Left ventricle myocardium superior (tissue), 1 donor: ENCODE data around the gene GOPC. TPM values are rescaled to one million over a fixed set of nuclear protein-coding genes. Genes with fewer than 3 reads are reported as not detected.
A peak's percentile ranks its signal among the peaks of the same experiment; 100 is the strongest.
"Not testable (repeated sequence)": the region's sequence is repeated elsewhere in the genome, so short reads cannot be mapped to it uniquely, and the experiment has no call there.

ENCODE experiments used
- ATAC-seq: fragments of 200-7000 bp; cut with Tn5 transposase; one replicate; pipeline ENCODE4 v1.9.1; 2020; ENCODE audit warnings: mild to moderate bottlenecking, moderate library complexity
- DNase-seq: peaks from one replicate; pipeline ENCODE4 v3.0.0-alpha.2; 2020
- intact Hi-C: fragments of 100-400 bp; cut with micrococcal nuclease; formaldehyde crosslinking; loops from one replicate; pipeline ENCODE4 v1.11.0; 2022
- long read RNA-seq: library from polyadenylated mRNA; unstranded; transcript quantifications from one replicate; pipeline ENCODE4 v2.0.0, GENCODE V29; 2021
- total RNA-seq: library from RNA; stranded (reverse); fragmentation: NEBNext Ultra II Directional; extraction: Animal tissue kit (Norgen Biotek cat#: 25700); gene quantifications from one replicate; pipeline ENCODE4 v1.2.1, GENCODE V29; 2021
- donor health status: DM: no; HTN: yes; CAD: no; lungs with severe emphysema.

GOPC gene
- 19.3 TPM for total RNA-seq
- long read RNA-seq, full-length matches to known transcripts = 26 of 39 reads
- long read RNA-seq, partial matches to known transcripts = 10 of 39 reads
- long read RNA-seq, other reads (novel, unspliced or antisense) = 3 of 39 reads

- DNase-seq (peak; percentile 96), ATAC-seq (peak; percentile 100)
- intact Hi-C loops = no loop called here
Observed at GRCh38 chr6:117602151-117602898, at the start of gene GOPC. Gene GOPC (minus strand): TSS chr6:117602511. CDS start chr6:117602288, 223 bp downstream.

GRCh38 chr6:117651984-117652383 lies 49.7 kb upstream of the GOPC start:
- intact Hi-C loops, DNase-seq, ATAC-seq: not testable (repeated sequence)

GRCh38 chr6:117642976-117643375 lies 40.7 kb upstream of the GOPC start:
- ATAC-seq = no peak
- intact Hi-C loops = no loop called here
- no peak for DNase-seq

- ATAC-seq (no peak), DNase-seq (no peak)
- intact Hi-C loops = no loop called here
Observed at GRCh38 chr6:117637770-117638169, 35.5 kb upstream of the GOPC start.

GRCh38 chr6:117629119-117629660 lies 26.9 kb upstream of the GOPC start:
- DNase-seq = no peak
- intact Hi-C loops = no loop called here
- ATAC-seq = no peak

GRCh38 chr6:117627533-117627932 lies 25.2 kb upstream of the GOPC start:
- no peak for ATAC-seq
- DNase-seq = no peak
- intact Hi-C loops = no loop called here

GRCh38 chr6:117624869-117625481 lies 22.7 kb upstream of the GOPC start:
- DNase-seq (no peak), ATAC-seq (no peak)
- intact Hi-C loops = no loop called here

GRCh38 chr6:117619178-117619577 lies 16.9 kb upstream of the GOPC start:
- intact Hi-C loops = no loop called here
- DNase-seq (no peak), ATAC-seq (no peak)

- DNase-seq = no peak
- ATAC-seq = no peak
- intact Hi-C loops = no loop called here
Observed at GRCh38 chr6:117617210-117618035, 15.1 kb upstream of the GOPC start.

GRCh38 chr6:117616391-117617209 lies 14.3 kb upstream of the GOPC start:
- DNase-seq (no peak), ATAC-seq (no peak)
- intact Hi-C loops = no loop called here

- intact Hi-C loops = no loop called here
- no peak for ATAC-seq
Observed at GRCh38 chr6:117615750-117616390, 13.6 kb upstream of the GOPC start.

GRCh38 chr6:117613920-117614560 lies 11.7 kb upstream of the GOPC start:
- DNase-seq (no peak), ATAC-seq (no peak)
- intact Hi-C loops = no loop called here

More at GRCh38 chr6:117615750-117616390, 13.6 kb upstream of the GOPC start:
- no peak for DNase-seq

GRCh38 chr6:117607511-117607910 lies 5.2 kb upstream of the GOPC start:
- DNase-seq (no peak), ATAC-seq (no peak)
- intact Hi-C loops = no loop called here

GRCh38 chr6:117605169-117605826 lies 3.0 kb upstream of the GOPC start:
- DNase-seq = no peak
- no peak for ATAC-seq
- intact Hi-C loops = loop anchor here (2.0 kb wide), 1 partner anchor 258 kb away; no protein-coding TSS in a partner anchor

GRCh38 chr6:117603821-117604220 lies 1.5 kb upstream of the GOPC start:
- DNase-seq (no peak), ATAC-seq (no peak)
- intact Hi-C loops = loop anchor here (2.0 kb wide), 1 partner anchor 257 kb away; no protein-coding TSS in a partner anchor

- DNase-seq = no peak
- no peak for ATAC-seq
- intact Hi-C loops = no loop called here
Observed at GRCh38 chr6:117602899-117603588, 733 bp upstream of the GOPC start.

- intact Hi-C loops = no loop called here
- ATAC-seq = peak; percentile 18
- peak; percentile 31 for DNase-seq
Observed at GRCh38 chr6:117601811-117602150, 530 bp downstream of the GOPC start.
